Astrocyte (in vitro differentiated cells and primary cell): ENCODE results near the gene ELMO1.

Experiments used
- CTCF ChIP-seq: IDR thresholded peaks from 2 replicates; pipeline ENCODE4 v1.5.1; 2011; ENCODE audit warnings: low read depth, mild to moderate bottlenecking, inconsistent platforms, low read length, moderate library complexity; ENCODE audit not compliant: insufficient read depth
- EZH2 ChIP-seq: IDR thresholded peaks from 2 replicates; pipeline ENCODE4 v1.6.1; 2012; ENCODE audit warnings: mild to moderate bottlenecking, low read length, inconsistent platforms; ENCODE audit not compliant: insufficient read depth

GRCh38 chr7:36969376-36969775 lies 479.3 kb downstream of the ELMO1 start:
- TF ChIP-seq EZH2 (no peak), CTCF (no peak)
